WTC11 (cell line): Measurements from ENCODE around the gene ABHD4. TPM values are rescaled to one million over a fixed set of nuclear protein-coding genes. Genes with fewer than 3 reads are reported as not detected.

Source experiments
- ATAC-seq: fragments of 200-7000 bp; cut with Tn5 transposase; 2 replicates; pipeline ENCODE4 v1.10.0; 2021; ENCODE audit warnings: mild to moderate bottlenecking, moderate library complexity
- CTCF ChIA-PET: fragments of 300-600 bp; sonication (Branson Sonifier 250); formaldehyde crosslinking; loops from one replicate; lab custom pipeline; 2021; ENCODE audit warnings: antibody characterized with exemption; lab: Charles Lee
- POLR2A ChIA-PET: fragments of 350-600 bp; sonication (Branson Sonifier 250); formaldehyde crosslinking; loops from one replicate; lab custom pipeline; 2021; ENCODE audit warnings: antibody characterized with exemption; lab: Charles Lee
- DNase-seq: peaks from one replicate; pipeline ENCODE4 v3.0.0; 2021; ENCODE audit warnings: low spot score
- H3K27ac Mint-ChIP-seq: 2 replicates; pipeline ENCODE4 v1.8.0; 2021; ENCODE audit warnings: mixed read lengths
- H3K27me3 Mint-ChIP-seq: 2 replicates; pipeline ENCODE4 v1.8.0; 2021; ENCODE audit warnings: low read depth, mild to moderate bottlenecking, moderate library complexity, mixed read lengths
- H3K36me3 Mint-ChIP-seq: 2 replicates; pipeline ENCODE4 v1.8.0; 2021; ENCODE audit warnings: mixed read lengths
- H3K4me1 Mint-ChIP-seq: 2 replicates; pipeline ENCODE4 v1.8.0; 2022; ENCODE audit warnings: mixed read lengths
- H3K4me3 Mint-ChIP-seq: 2 replicates; pipeline ENCODE4 v1.8.0; 2021; ENCODE audit warnings: mild to moderate bottlenecking, moderate library complexity, mixed read lengths
- H3K9me3 Mint-ChIP-seq: 2 replicates; pipeline ENCODE4 v1.8.0; 2021; ENCODE audit warnings: mixed read lengths
- GRHL2 ChIP-seq: fragments of 250-450 bp; sonication (Bioruptor Pico); IDR thresholded peaks from 2 replicates; pipeline ENCODE4 v1.8.0; 2022; ENCODE audit warnings: mild to moderate bottlenecking, moderate library complexity; ENCODE audit not compliant: insufficient replicate concordance, severe bottlenecking
- IRF2 ChIP-seq: sonication (generic); formaldehyde crosslinking; IDR thresholded peaks from 2 replicates; pipeline ENCODE4 v1.8.0; 2022; ENCODE audit warnings: low read depth, missing genetic modification reagents, borderline replicate concordance
- JUN ChIP-seq: sonication (generic); formaldehyde crosslinking; IDR thresholded peaks from 2 replicates; pipeline ENCODE4 v1.8.0; 2023; ENCODE audit warnings: mild to moderate bottlenecking, missing genetic modification reagents
- MYBL2 ChIP-seq: sonication (generic); formaldehyde crosslinking; IDR thresholded peaks from 2 replicates; pipeline ENCODE4 v1.8.1; 2023; ENCODE audit warnings: mild to moderate bottlenecking, moderate library complexity, missing genetic modification reagents
- NFATC4 ChIP-seq: fragments of 250-450 bp; sonication (Bioruptor Pico); IDR thresholded peaks from 2 replicates; pipeline ENCODE4 v1.9.0; 2021; ENCODE audit warnings: mild to moderate bottlenecking
- NR1H2 ChIP-seq: sonication (generic); formaldehyde crosslinking; IDR thresholded peaks from 2 replicates; pipeline ENCODE4 v1.9.0; 2021; ENCODE audit warnings: mild to moderate bottlenecking, moderate library complexity, missing genetic modification reagents
- NR2C2 ChIP-seq: sonication (generic); formaldehyde crosslinking; IDR thresholded peaks from 2 replicates; pipeline ENCODE4 v1.8.0; 2022; ENCODE audit warnings: mild to moderate bottlenecking, missing genetic modification reagents
- OVOL2 ChIP-seq: fragments of 250-450 bp; sonication (Bioruptor Pico); IDR thresholded peaks from 2 replicates; pipeline ENCODE4 v1.9.0; 2021; ENCODE audit warnings: mild to moderate bottlenecking, borderline replicate concordance
- PRRX2 ChIP-seq: fragments of 250-450 bp; sonication (Bioruptor Pico); IDR thresholded peaks from 2 replicates; pipeline ENCODE4 v1.8.0; 2021; ENCODE audit warnings: mild to moderate bottlenecking
- SMAD3 ChIP-seq: sonication (generic); formaldehyde crosslinking; IDR thresholded peaks from 2 replicates; pipeline ENCODE4 v1.8.0; 2022; ENCODE audit warnings: missing genetic modification reagents, mild to moderate bottlenecking, borderline replicate concordance
- SOX15 ChIP-seq: fragments of 250-450 bp; sonication (Bioruptor Pico); IDR thresholded peaks from 2 replicates; pipeline ENCODE4 v1.9.0; 2021; ENCODE audit warnings: mild to moderate bottlenecking
- ZBTB21 ChIP-seq: sonication (generic); formaldehyde crosslinking; IDR thresholded peaks from 2 replicates; pipeline ENCODE4 v1.8.1; 2023; ENCODE audit warnings: mild to moderate bottlenecking, missing genetic modification reagents, borderline replicate concordance
- ZNF121 ChIP-seq: sonication (generic); formaldehyde crosslinking; IDR thresholded peaks from 2 replicates; pipeline ENCODE4 v1.8.0; 2023; ENCODE audit warnings: missing genetic modification reagents
- ZNF219 ChIP-seq: sonication (generic); formaldehyde crosslinking; IDR thresholded peaks from 2 replicates; pipeline ENCODE4 v1.8.0; 2023; ENCODE audit warnings: missing genetic modification reagents, mild to moderate bottlenecking, borderline replicate concordance
- total RNA-seq: library from RNA; stranded (reverse); gene quantifications from 3 replicates; pipeline ENCODE4 v1.2.3, GENCODE V29; 2021
- TF ChIP-seq, protein P1 (sequence below): fragments of 250-450 bp; sonication (Bioruptor Pico); IDR thresholded peaks from 2 replicates; pipeline ENCODE4 v2.1.2; 2022; ENCODE audit warnings: mild to moderate bottlenecking, moderate library complexity
- TF ChIP-seq, protein P2 (sequence below): sonication (generic); formaldehyde crosslinking; IDR thresholded peaks from 2 replicates; pipeline ENCODE4 v1.8.1; 2023; ENCODE audit warnings: mild to moderate bottlenecking, moderate library complexity, missing genetic modification reagents
- TF ChIP-seq, protein P3 (sequence below): sonication (generic); formaldehyde crosslinking; conservative IDR thresholded peaks from 2 replicates; pipeline ENCODE4 v1.8.1; 2023; ENCODE audit warnings: mild to moderate bottlenecking, low read depth, missing genetic modification reagents, moderate library complexity
- TF ChIP-seq, protein P4 (sequence below): fragments of 250-450 bp; sonication (Bioruptor Pico); conservative IDR thresholded peaks from 2 replicates; pipeline ENCODE4 v1.9.0; 2021; ENCODE audit warnings: mild to moderate bottlenecking
- TF ChIP-seq, protein P5 (sequence below): sonication (generic); formaldehyde crosslinking; IDR thresholded peaks from 2 replicates; pipeline ENCODE4 v1.8.1; 2022; ENCODE audit warnings: low read depth, missing genetic modification reagents, borderline replicate concordance
- TF ChIP-seq, protein P6 (sequence below): sonication (generic); formaldehyde crosslinking; IDR thresholded peaks from 2 replicates; pipeline ENCODE4 v1.8.0; 2023; ENCODE audit warnings: mild to moderate bottlenecking, missing genetic modification reagents

The ABHD4 gene
- total RNA-seq, 1 experiment from 2014 or later = 33.9 TPM

DNA sequence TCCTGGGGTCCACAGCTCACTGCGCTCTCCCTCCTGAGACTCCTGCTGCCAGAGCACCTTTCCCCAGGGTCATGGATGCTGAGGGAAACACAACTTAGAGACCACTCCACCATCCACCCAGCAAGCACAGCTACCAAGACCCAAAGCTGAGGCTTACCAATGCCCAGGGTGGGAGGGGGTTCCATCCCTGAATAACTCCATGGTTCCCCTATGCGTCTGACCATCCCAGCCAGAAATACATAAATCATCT is 45.3 kb upstream of the ABHD4 start:
- no peak for ATAC-seq
- no peak for DNase-seq
- H3K27me3 Mint-ChIP-seq = no peaks in the 10 kb centered on the region
- H3K4me1 Mint-ChIP-seq = peaks cover 53% of the 10 kb centered on the region
- no peak for TF ChIP-seq IRF2 (CRISPR knock-in tag)
- TF ChIP-seq, protein P1, sequence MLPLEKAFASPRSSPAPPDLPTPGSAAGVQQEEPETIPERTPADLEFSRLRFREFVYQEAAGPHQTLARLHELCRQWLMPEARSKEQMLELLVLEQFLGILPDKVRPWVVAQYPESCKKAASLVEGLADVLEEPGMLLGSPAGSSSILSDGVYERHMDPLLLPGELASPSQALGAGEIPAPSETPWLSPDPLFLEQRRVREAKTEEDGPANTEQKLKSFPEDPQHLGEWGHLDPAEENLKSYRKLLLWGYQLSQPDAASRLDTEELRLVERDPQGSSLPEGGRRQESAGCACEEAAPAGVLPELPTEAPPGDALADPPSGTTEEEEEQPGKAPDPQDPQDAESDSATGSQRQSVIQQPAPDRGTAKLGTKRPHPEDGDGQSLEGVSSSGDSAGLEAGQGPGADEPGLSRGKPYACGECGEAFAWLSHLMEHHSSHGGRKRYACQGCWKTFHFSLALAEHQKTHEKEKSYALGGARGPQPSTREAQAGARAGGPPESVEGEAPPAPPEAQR (CRISPR knock-in tag) = no peak
- TF ChIP-seq GRHL2 (CRISPR knock-in tag) = no peak
- TF ChIP-seq, protein P2, sequence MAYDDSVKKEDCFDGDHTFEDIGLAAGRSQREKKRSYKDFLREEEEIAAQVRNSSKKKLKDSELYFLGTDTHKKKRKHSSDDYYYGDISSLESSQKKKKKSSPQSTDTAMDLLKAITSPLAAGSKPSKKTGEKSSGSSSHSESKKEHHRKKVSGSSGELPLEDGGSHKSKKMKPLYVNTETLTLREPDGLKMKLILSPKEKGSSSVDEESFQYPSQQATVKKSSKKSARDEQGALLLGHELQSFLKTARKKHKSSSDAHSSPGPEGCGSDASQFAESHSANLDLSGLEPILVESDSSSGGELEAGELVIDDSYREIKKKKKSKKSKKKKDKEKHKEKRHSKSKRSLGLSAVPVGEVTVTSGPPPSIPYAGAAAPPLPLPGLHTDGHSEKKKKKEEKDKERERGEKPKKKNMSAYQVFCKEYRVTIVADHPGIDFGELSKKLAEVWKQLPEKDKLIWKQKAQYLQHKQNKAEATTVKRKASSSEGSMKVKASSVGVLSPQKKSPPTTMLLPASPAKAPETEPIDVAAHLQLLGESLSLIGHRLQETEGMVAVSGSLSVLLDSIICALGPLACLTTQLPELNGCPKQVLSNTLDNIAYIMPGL (CRISPR knock-in tag) = no peak
- no peak for TF ChIP-seq MYBL2
- TF ChIP-seq, protein P3, sequence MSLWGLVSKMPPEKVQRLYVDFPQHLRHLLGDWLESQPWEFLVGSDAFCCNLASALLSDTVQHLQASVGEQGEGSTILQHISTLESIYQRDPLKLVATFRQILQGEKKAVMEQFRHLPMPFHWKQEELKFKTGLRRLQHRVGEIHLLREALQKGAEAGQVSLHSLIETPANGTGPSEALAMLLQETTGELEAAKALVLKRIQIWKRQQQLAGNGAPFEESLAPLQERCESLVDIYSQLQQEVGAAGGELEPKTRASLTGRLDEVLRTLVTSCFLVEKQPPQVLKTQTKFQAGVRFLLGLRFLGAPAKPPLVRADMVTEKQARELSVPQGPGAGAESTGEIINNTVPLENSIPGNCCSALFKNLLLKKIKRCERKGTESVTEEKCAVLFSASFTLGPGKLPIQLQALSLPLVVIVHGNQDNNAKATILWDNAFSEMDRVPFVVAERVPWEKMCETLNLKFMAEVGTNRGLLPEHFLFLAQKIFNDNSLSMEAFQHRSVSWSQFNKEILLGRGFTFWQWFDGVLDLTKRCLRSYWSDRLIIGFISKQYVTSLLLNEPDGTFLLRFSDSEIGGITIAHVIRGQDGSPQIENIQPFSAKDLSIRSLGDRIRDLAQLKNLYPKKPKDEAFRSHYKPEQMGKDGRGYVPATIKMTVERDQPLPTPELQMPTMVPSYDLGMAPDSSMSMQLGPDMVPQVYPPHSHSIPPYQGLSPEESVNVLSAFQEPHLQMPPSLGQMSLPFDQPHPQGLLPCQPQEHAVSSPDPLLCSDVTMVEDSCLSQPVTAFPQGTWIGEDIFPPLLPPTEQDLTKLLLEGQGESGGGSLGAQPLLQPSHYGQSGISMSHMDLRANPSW (CRISPR knock-in tag) = no peak
- TF ChIP-seq ZNF219 (CRISPR knock-in tag) = no peak
- no peak for TF ChIP-seq SOX15 (CRISPR knock-in tag)
- TF ChIP-seq, protein P4, sequence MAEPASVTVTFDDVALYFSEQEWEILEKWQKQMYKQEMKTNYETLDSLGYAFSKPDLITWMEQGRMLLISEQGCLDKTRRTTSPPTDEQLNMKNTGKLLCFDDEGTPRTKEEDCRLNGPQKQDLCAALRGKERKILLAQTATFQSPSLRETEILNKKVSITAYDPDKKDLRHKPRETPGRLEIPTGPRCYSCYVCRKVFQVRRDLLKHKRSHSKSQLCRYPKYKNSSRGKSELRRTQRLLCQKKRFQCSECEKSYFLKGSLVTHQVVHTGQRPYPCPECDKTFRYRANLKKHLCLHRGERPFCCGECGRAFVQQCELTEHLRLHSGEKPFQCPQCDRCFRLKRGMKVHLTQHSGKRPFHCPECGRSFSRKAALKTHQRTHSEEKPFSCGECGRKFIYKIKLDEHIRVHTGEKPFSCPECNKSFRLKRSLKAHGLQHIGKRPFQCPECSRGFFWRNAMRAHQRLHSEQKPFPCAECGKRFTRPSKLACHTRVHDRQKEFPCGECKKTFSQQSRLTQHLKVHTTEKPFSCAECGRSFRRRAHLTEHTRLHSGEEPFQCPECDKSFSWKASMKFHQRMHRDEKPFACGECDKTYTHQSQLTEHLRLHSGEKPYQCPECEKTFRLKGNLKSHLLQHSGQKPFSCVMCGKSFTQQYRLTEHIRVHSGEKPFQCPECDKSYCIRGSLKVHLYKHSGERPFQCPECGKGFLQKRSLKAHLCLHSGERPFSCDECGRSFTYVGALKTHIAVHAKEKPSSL = no peak
- TF ChIP-seq PRRX2 (CRISPR knock-in tag) = no peak
- no peak for TF ChIP-seq SMAD3 (CRISPR knock-in tag)
- TF ChIP-seq, protein P5, sequence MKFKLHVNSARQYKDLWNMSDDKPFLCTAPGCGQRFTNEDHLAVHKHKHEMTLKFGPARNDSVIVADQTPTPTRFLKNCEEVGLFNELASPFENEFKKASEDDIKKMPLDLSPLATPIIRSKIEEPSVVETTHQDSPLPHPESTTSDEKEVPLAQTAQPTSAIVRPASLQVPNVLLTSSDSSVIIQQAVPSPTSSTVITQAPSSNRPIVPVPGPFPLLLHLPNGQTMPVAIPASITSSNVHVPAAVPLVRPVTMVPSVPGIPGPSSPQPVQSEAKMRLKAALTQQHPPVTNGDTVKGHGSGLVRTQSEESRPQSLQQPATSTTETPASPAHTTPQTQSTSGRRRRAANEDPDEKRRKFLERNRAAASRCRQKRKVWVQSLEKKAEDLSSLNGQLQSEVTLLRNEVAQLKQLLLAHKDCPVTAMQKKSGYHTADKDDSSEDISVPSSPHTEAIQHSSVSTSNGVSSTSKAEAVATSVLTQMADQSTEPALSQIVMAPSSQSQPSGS (CRISPR knock-in tag) = no peak
- no peak for TF ChIP-seq ZNF121 (CRISPR knock-in tag)
- TF ChIP-seq, protein P6, sequence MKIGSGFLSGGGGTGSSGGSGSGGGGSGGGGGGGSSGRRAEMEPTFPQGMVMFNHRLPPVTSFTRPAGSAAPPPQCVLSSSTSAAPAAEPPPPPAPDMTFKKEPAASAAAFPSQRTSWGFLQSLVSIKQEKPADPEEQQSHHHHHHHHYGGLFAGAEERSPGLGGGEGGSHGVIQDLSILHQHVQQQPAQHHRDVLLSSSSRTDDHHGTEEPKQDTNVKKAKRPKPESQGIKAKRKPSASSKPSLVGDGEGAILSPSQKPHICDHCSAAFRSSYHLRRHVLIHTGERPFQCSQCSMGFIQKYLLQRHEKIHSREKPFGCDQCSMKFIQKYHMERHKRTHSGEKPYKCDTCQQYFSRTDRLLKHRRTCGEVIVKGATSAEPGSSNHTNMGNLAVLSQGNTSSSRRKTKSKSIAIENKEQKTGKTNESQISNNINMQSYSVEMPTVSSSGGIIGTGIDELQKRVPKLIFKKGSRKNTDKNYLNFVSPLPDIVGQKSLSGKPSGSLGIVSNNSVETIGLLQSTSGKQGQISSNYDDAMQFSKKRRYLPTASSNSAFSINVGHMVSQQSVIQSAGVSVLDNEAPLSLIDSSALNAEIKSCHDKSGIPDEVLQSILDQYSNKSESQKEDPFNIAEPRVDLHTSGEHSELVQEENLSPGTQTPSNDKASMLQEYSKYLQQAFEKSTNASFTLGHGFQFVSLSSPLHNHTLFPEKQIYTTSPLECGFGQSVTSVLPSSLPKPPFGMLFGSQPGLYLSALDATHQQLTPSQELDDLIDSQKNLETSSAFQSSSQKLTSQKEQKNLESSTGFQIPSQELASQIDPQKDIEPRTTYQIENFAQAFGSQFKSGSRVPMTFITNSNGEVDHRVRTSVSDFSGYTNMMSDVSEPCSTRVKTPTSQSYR (CRISPR knock-in tag) = no peak
- TF ChIP-seq NFATC4 (CRISPR knock-in tag) = no peak
- TF ChIP-seq NR2C2 (CRISPR knock-in tag) = no peak
- TF ChIP-seq ZBTB21 (CRISPR knock-in tag) = no peak
- TF ChIP-seq NR1H2 = no peak
- no peak for TF ChIP-seq OVOL2 (CRISPR knock-in tag)
- no peak for TF ChIP-seq JUN (CRISPR knock-in tag)
- no peaks in the 10 kb centered on the region for H3K36me3 Mint-ChIP-seq
- H3K4me3 Mint-ChIP-seq = no peak overlapping the region
- H3K27ac Mint-ChIP-seq = no peak overlapping the region
- POLR2A ChIA-PET = interaction anchor here (0.6 kb wide), 1 partner anchor 106 kb away, joined by 5 read pairs; no protein-coding TSS in a partner anchor
- H3K9me3 Mint-ChIP-seq = no peaks in the 10 kb centered on the region
- CTCF ChIA-PET = interaction anchor here (0.7 to 4.0 kb wide), 6 partner anchors 18 to 390 kb away, joined by 3 to 35 read pairs (median 4); partner anchors contain the start of gene OXA1L
